H1 (cell line): ENCODE results near the gene NPTN. TPM values are rescaled to one million over a fixed set of nuclear protein-coding genes. Genes with fewer than 3 reads are reported as not detected.

Experiments used
- CTCF ChIA-PET: fragments of 300-600 bp; sonication (Branson Sonifier 250); formaldehyde crosslinking; loops from one replicate; lab custom pipeline; 2021; ENCODE audit not compliant: partially characterized antibody; lab: Charles Lee
- POLR2A ChIA-PET: fragments of 300-600 bp; sonication (Branson Sonifier 250); formaldehyde crosslinking; loops from one replicate; lab custom pipeline; 2021; ENCODE audit warnings: inconsistent platforms; ENCODE audit not compliant: partially characterized antibody; lab: Charles Lee
- DNase-seq, 2 experiments: peaks; one replicate each; pipeline versions ENCODE4 v3.0.0 to v3.0.0-alpha.2; 2010 to 2022; ENCODE audit warnings: low spot score in 2 of 2, low read depth in 1 of 2, mixed read lengths in 1 of 2
- FAIRE-seq: peaks from 2 replicates; lab custom pipeline; 2011; peaks lifted over from hg19 to GRCh38; lab: Jason Lieb, UNC
- H2AFZ ChIP-seq: 2 replicates; pipeline ENCODE4 v1.8.1; 2012; ENCODE audit warnings: low read length, inconsistent platforms
- H2AK5ac ChIP-seq: 2 replicates; pipeline ENCODE4 v1.6.1; 2013; ENCODE audit warnings: low read depth, low read length
- H2BK120ac ChIP-seq: replicated peaks from 2 replicates; pipeline ENCODE3; 2013; ENCODE audit warnings: low read depth, low read length, inconsistent platforms
- H2BK12ac ChIP-seq: 2 replicates; pipeline ENCODE4 v1.6.1; 2013; ENCODE audit warnings: low read depth, low read length
- H2BK15ac ChIP-seq: 2 replicates; pipeline ENCODE4 v1.6.1; 2013; ENCODE audit warnings: low read length
- H2BK20ac ChIP-seq: 2 replicates; pipeline ENCODE4 v1.6.1; 2013; ENCODE audit warnings: low read length
- H2BK5ac ChIP-seq: 2 replicates; pipeline ENCODE4 v1.6.1; 2013; ENCODE audit warnings: low read depth, low read length
- H3K14ac ChIP-seq: 2 replicates; pipeline ENCODE4 v1.6.1; 2013; ENCODE audit warnings: inconsistent platforms; ENCODE audit not compliant: insufficient read length
- H3K18ac ChIP-seq: 2 replicates; pipeline ENCODE4 v1.6.1; 2013; ENCODE audit warnings: low read length; ENCODE audit errors: extremely low read depth
- H3K23ac ChIP-seq: 2 replicates; pipeline ENCODE4 v1.6.1; 2013; ENCODE audit warnings: inconsistent platforms; ENCODE audit not compliant: insufficient read length
- H3K23me2 ChIP-seq: 2 replicates; pipeline ENCODE4 v1.6.1; 2013; ENCODE audit warnings: low read depth, low read length
- H3K27ac ChIP-seq: 2 replicates; pipeline ENCODE4 v1.6.1; 2011; ENCODE audit warnings: low read depth, low read length, inconsistent platforms
- H3K27me3 ChIP-seq, 4 experiments: replicated peaks in 1 of 4; 1 replicate in 1 of 4; 2 replicates in 3 of 4; pipeline versions ENCODE4 v1.6.1 to v1.8.1; 2011 to 2013; ENCODE audit warnings: low read length in 3 of 4, mild to moderate bottlenecking in 3 of 4, inconsistent platforms in 2 of 4, mixed read lengths in 2 of 4, moderate library complexity in 1 of 4; ENCODE audit not compliant: control insufficient read depth in 3 of 4, insufficient read depth in 3 of 4; ENCODE audit errors: extremely low read depth in 1 of 4
- H3K36me3 ChIP-seq, 4 experiments: 2 replicates each; pipeline versions ENCODE4 v1.6.1 to v1.8.1; 2011 to 2013; ENCODE audit warnings: mild to moderate bottlenecking in 4 of 4, low read length in 3 of 4, moderate library complexity in 2 of 4, control low read depth in 1 of 4, inconsistent platforms in 1 of 4; ENCODE audit not compliant: insufficient read depth in 4 of 4, control insufficient read depth in 2 of 4
- H3K4ac ChIP-seq: replicated peaks from 2 replicates; pipeline ENCODE3; 2013; ENCODE audit warnings: low read length, low read depth, mixed read lengths, inconsistent platforms; ENCODE audit not compliant: insufficient read length
- H3K4me1 ChIP-seq, 4 experiments: replicated peaks in 1 of 4; 1 replicate in 1 of 4; 2 replicates in 3 of 4; pipeline versions ENCODE4 v1.6.1 to v1.8.1; 2011 to 2013; ENCODE audit warnings: low read length in 3 of 4, inconsistent platforms in 2 of 4, mixed read lengths in 1 of 4; ENCODE audit not compliant: insufficient read depth in 4 of 4, control insufficient read depth in 3 of 4
- H3K4me2 ChIP-seq, 2 experiments: 2 replicates each; pipeline versions ENCODE4 v1.6.1 to v1.8.1; 2011 to 2013; ENCODE audit warnings: low read depth in 2 of 2, low read length in 2 of 2, control low read depth in 1 of 2, inconsistent platforms in 1 of 2, mild to moderate bottlenecking in 1 of 2; ENCODE audit not compliant: insufficient read depth in 1 of 2
- H3K4me3 ChIP-seq, 4 experiments: fragments of 200-600, 300-600 bp in 1 of 4; sonication (generic), shearing (Covaris generic), sonication (Bioruptor Twin) in 1 of 4; 2 replicates each; pipeline versions ENCODE4 v1.5.1 to v1.8.1; 2011 to 2016; ENCODE audit warnings: low read length in 4 of 4, low read depth in 3 of 4, control low read depth in 2 of 4, inconsistent platforms in 2 of 4, mild to moderate bottlenecking in 2 of 4, mixed read lengths in 1 of 4, moderate library complexity in 1 of 4; ENCODE audit not compliant: insufficient read depth in 2 of 4; ENCODE audit errors: extremely low read depth in 1 of 4
- H3K56ac ChIP-seq: replicated peaks from 2 replicates; pipeline ENCODE3; 2013; ENCODE audit warnings: low read depth, mild to moderate bottlenecking, mixed read lengths, low read length, inconsistent platforms; ENCODE audit not compliant: insufficient read length
- H3K79me1 ChIP-seq: 2 replicates; pipeline ENCODE4 v1.6.1; 2013; ENCODE audit warnings: low read depth, low read length, control low read depth
- H3K79me2 ChIP-seq, 2 experiments: 2 replicates each; pipeline versions ENCODE4 v1.6.1 to v1.8.1; 2012 to 2013; ENCODE audit warnings: low read length in 2 of 2, mild to moderate bottlenecking in 2 of 2, inconsistent platforms in 1 of 2; ENCODE audit not compliant: insufficient read depth in 2 of 2, control insufficient read depth in 1 of 2
- H3K9ac ChIP-seq, 4 experiments: replicated peaks in 1 of 4; 1 replicate in 1 of 4; 2 replicates in 3 of 4; pipeline versions ENCODE4 v1.6.1 to v1.8.1; 2011 to 2013; ENCODE audit warnings: low read depth in 3 of 4, low read length in 3 of 4, control low read depth in 2 of 4, mild to moderate bottlenecking in 2 of 4, moderate library complexity in 2 of 4, inconsistent platforms in 1 of 4; ENCODE audit errors: extremely low read depth in 1 of 4
- H3K9me3 ChIP-seq, 2 experiments: 2 replicates each; pipeline versions ENCODE4 v1.6.1 to v1.8.1; 2012 to 2013; ENCODE audit warnings: mild to moderate bottlenecking in 2 of 2, moderate library complexity in 2 of 2, control low read depth in 1 of 2, inconsistent platforms in 1 of 2, low read depth in 1 of 2, low read length in 1 of 2, mixed read lengths in 1 of 2; ENCODE audit not compliant: insufficient read depth in 2 of 2
- H4K20me1 ChIP-seq, 2 experiments: replicated peaks in 1 of 2; 2 replicates each; pipeline versions ENCODE3 to v1.8.1; 2011 to 2013; ENCODE audit warnings: inconsistent platforms in 2 of 2, low read length in 2 of 2, mild to moderate bottlenecking in 1 of 2; ENCODE audit not compliant: insufficient read depth in 2 of 2, control insufficient read depth in 1 of 2
- H4K5ac ChIP-seq: 2 replicates; pipeline ENCODE4 v1.6.1; 2013; ENCODE audit warnings: low read length, low read depth, mixed read lengths, inconsistent platforms; ENCODE audit not compliant: insufficient read length
- H4K8ac ChIP-seq: 2 replicates; pipeline ENCODE4 v1.8.0; 2013; ENCODE audit warnings: mild to moderate bottlenecking, moderate library complexity, low read length, inconsistent platforms; ENCODE audit not compliant: insufficient read depth; ENCODE audit errors: extremely low read depth
- H4K91ac ChIP-seq: replicated peaks from 2 replicates; pipeline ENCODE3; 2013; ENCODE audit warnings: low read length, mixed read lengths, inconsistent platforms; ENCODE audit not compliant: insufficient read length
- ASH2L ChIP-seq: fragments of 200-600, 300-600 bp; sonication (generic); IDR thresholded peaks from one replicate; pipeline ENCODE4 v1.7.1; 2017; ENCODE audit warnings: low read length
- JUN ChIP-seq: IDR thresholded peaks from 2 replicates; pipeline ENCODE4 v1.6.1; 2011; ENCODE audit warnings: low read depth, mild to moderate bottlenecking, improper control_type of control experiment, low read length
- JUND ChIP-seq: IDR thresholded peaks from 2 replicates; pipeline ENCODE4 v1.6.1; 2011; ENCODE audit warnings: mild to moderate bottlenecking, improper control_type of control experiment, low read length
- RXRA ChIP-seq: IDR thresholded peaks from 2 replicates; pipeline ENCODE4 v1.6.1; 2011; ENCODE audit warnings: low read depth, mild to moderate bottlenecking, low read length, moderate library complexity; ENCODE audit not compliant: insufficient read depth
- SAP30 ChIP-seq: fragments of 300-600 bp; sonication (generic); IDR thresholded peaks from 2 replicates; pipeline ENCODE4 v1.7.1; 2012; ENCODE audit warnings: low read length, moderate library complexity, mild to moderate bottlenecking, inconsistent platforms; ENCODE audit not compliant: insufficient read depth, insufficient replicate concordance
- SP2 ChIP-seq: IDR thresholded peaks from 2 replicates; pipeline ENCODE4 v1.6.1; 2012; ENCODE audit warnings: mild to moderate bottlenecking, low read length, inconsistent platforms
- SRF ChIP-seq: IDR thresholded peaks from 2 replicates; pipeline ENCODE4 v1.6.1; 2011; ENCODE audit warnings: mild to moderate bottlenecking, low read depth, low read length, moderate library complexity
- TCF12 ChIP-seq: IDR thresholded peaks from 2 replicates; pipeline ENCODE4 v1.6.1; 2011; ENCODE audit warnings: low read depth, mild to moderate bottlenecking, low read length
- WGBS, 2 experiments: shearing (Covaris generic) in 1 of 2; methylation state at CpG; one replicate each; pipeline versions ENCODE4 v1.1.6 to v1.1.7; 2013 to 2015; ENCODE audit warnings: low lambda C conversion rate in 2 of 2, mixed read lengths in 2 of 2, inconsistent platforms in 1 of 2, low coverage in 1 of 2, missing lambda C conversion rate in 1 of 2; ENCODE audit not compliant: insufficient replicate concordance in 2 of 2, insufficient coverage in 1 of 2, insufficient read length in 1 of 2; ENCODE audit errors: extremely low coverage in 1 of 2, missing lambda C conversion rate in 1 of 2; 5-methylcytosine and 5-hydroxymethylcytosine counted together
- long read RNA-seq, 2 experiments: library from RNA in 1 of 2; library from capped mRNA in 1 of 2; stranded (forward); transcript quantifications; one replicate each; pipeline ENCODE4 v2.0.0, GENCODE V29; 2021; ENCODE audit warnings: inconsistent platforms in 1 of 2
- polyA minus RNA-seq, 3 experiments: library from RNA; depleted of rRNA, polyadenylated mRNA; stranded (reverse); fragments of >200 nt; gene quantifications; 1 replicate in 2 of 3; 2 replicates in 1 of 3; pipeline ENCODE4 v1.2.3, GENCODE V29; 2011
- polyA plus RNA-seq, 7 experiments: library from polyadenylated mRNA; depleted of rRNA in 3 of 7; stranded (reverse) in 5 of 7; unstranded in 2 of 7; fragments of >200 nt in 5 of 7; fragments of 200-250 nt in 2 of 7; gene quantifications; 1 replicate in 5 of 7; 2 replicates in 1 of 7; 4 replicates in 1 of 7; pipeline versions ENCODE4 v1.2.1 to v1.2.3, GENCODE V29; 2011 to 2013; ENCODE audit warnings: missing spikeins in 2 of 7, mixed read lengths in 2 of 7
- total RNA-seq: library from RNA; stranded (reverse); fragmentation: NEBNext Ultra II Directional; extraction: Animal tissue kit (Norgen Biotek cat#: 25700); gene quantifications from 2 replicates; pipeline ENCODE4 v1.2.1, GENCODE V29; 2021

NPTN gene
- total RNA-seq (113 TPM in 2 replicates), polyA plus RNA-seq (2011; rRNA removed) (59.7 and 67.0 TPM in 2 replicates), polyA minus RNA-seq (2011; rRNA and poly(A)+ RNA removed) (115 and 146 TPM in 2 replicates)
- 82.1 TPM for polyA plus RNA-seq (2011; cell fraction: cytosol; rRNA removed)
- polyA plus RNA-seq (2011; cell fraction: nucleus; rRNA removed): 73.3 TPM
- 117 to 134 TPM (median 125 TPM) in 4 replicates for polyA plus RNA-seq (2012, experiment 1 of 2)
- 57.2 TPM for polyA plus RNA-seq (2012, experiment 2 of 2)
- 148 TPM for polyA plus RNA-seq (2013, experiment 1 of 2)
- 165 TPM for polyA plus RNA-seq (2013, experiment 2 of 2)
- 50.1 TPM for polyA minus RNA-seq (2011; cell fraction: cytosol; rRNA and poly(A)+ RNA removed)
- 81.5 TPM for polyA minus RNA-seq (2011; cell fraction: nucleus; rRNA and poly(A)+ RNA removed)
- long read RNA-seq, experiment 1, transcript NPTN-202 (8 exons, 2,817 nt): major isoform, 50 of 104 reads
- long read RNA-seq, experiment 1, partial matches to known transcripts: 16 of 104 reads
- long read RNA-seq, experiment 1, other reads (novel, unspliced or antisense): 36 of 104 reads
- long read RNA-seq, experiment 2, transcript NPTN-202 (8 exons, 2,817 nt): major isoform, 29 of 51 reads
- long read RNA-seq, experiment 2, partial matches to known transcripts: 8 of 51 reads
- long read RNA-seq, experiment 2, other reads (novel, unspliced or antisense): 14 of 51 reads

GRCh38 chr15:73633111-73633990 is at the start of gene NPTN:
NPTN (minus strand) TSS chr15:73633389; CDS start chr15:73633215, 174 bp downstream.
- Histone ChIP-seq H2AK5ac (peak within 1 kb of the TSS; percentile 83; the same call in 1 of the 2 replicates), H3K4me2 (peak within 1 kb of the TSS; percentile 93 to 95), H2BK20ac (no peak within 1 kb of the TSS), H3K9me3 (no peaks in the 10 kb centered on the region), H2AFZ (peak within 1 kb of the TSS; percentile 86), H2BK120ac (no peak within 1 kb of the TSS), H2BK15ac (0 out of 2 replicates have a peak within 1 kb of the TSS, but pooled peaks have one; percentile 34), H3K14ac (no peak within 1 kb of the TSS), H4K8ac (no peak within 1 kb of the TSS; the same call in 1 of the 2 replicates), H4K20me1 (peaks cover 7 to 8% of the 10 kb centered on the region in 2 experiments), H3K9ac (peak within 1 kb of the TSS; percentile 74 to 96 (median 79)), H3K4ac (peak within 1 kb of the TSS; percentile 10), H3K27me3 (no peaks in the 10 kb centered on the region; a peak in 1 of 7 replicates), H3K36me3 (no peaks in the 10 kb centered on the region), H3K23me2 (peaks cover 8% of the 10 kb centered on the region; the same call in 1 of the 2 replicates), H3K23ac (no peak within 1 kb of the TSS), H2BK5ac (peak within 1 kb of the TSS; percentile 36), H3K18ac (peak within 1 kb of the TSS; percentile 65), H3K56ac (peak within 1 kb of the TSS; percentile 7), H2BK12ac (peak within 1 kb of the TSS; percentile 18; the same call in 1 of the 2 replicates), H3K4me3 (peak within 1 kb of the TSS; percentile 70 to 96 (median 87)), H3K79me2 (peaks cover 17 to 44% of the 10 kb centered on the region in 2 experiments), H4K5ac (peak within 1 kb of the TSS; percentile 80), H4K91ac (no peak within 1 kb of the TSS), H3K27ac (peak within 1 kb of the TSS; percentile 52; the same call in 1 of the 2 replicates), H3K4me1 (peaks cover 0 to 13% (median 7%) of the 10 kb centered on the region in 4 experiments; a peak in 4 of 7 replicates), H3K79me1 (no peaks in the 10 kb centered on the region)
- DNase-seq (peak; percentile 94 to 98), FAIRE-seq (no peak)
- WGBS, 2 experiments: 7% methylated on average over 17 of the region's 62 CpGs; no CpG with 5 or more reads in 1 of the 2 experiments
- ChIA-PET CTCF (interaction anchor here (0.6 to 19.3 kb wide), 15 partner anchors 8 to 328 kb away, joined by 3 to 448 read pairs (median 7); partner anchors contain the start of gene CD276), POLR2A (interaction anchor here (0.6 to 8.5 kb wide), 13 partner anchors 14 to 332 kb away, joined by 3 to 115 read pairs (median 4); partner anchors contain the start of gene CD276)
- TF ChIP-seq SRF: no peak
- TF ChIP-seq RXRA: no peak
- TF ChIP-seq JUND: no peak
- TF ChIP-seq TCF12: no peak
- TF ChIP-seq SP2: no peak
- no peak for TF ChIP-seq JUN
- TF ChIP-seq ASH2L: no peak
- no peak for TF ChIP-seq SAP30
